Activated naive CD4-positive, alpha-beta T cell treated with anti-CD3 and anti-CD28 coated beads, Interleukin-2, amount 50 U/mL, for 16 hours (primary cell): ENCODE data around the gene CDIPT.
A peak's percentile ranks its signal among the peaks of the same experiment; 100 is the strongest.
"Not testable (repeated sequence)": the region's sequence is repeated elsewhere in the genome, so short reads cannot be mapped to it uniquely, and the experiment has no call there.

ENCODE experiments used
- DNase-seq: peaks from one replicate; pipeline ENCODE4 v3.0.0-alpha.2; 2020

The CDIPT gene

DNA sequence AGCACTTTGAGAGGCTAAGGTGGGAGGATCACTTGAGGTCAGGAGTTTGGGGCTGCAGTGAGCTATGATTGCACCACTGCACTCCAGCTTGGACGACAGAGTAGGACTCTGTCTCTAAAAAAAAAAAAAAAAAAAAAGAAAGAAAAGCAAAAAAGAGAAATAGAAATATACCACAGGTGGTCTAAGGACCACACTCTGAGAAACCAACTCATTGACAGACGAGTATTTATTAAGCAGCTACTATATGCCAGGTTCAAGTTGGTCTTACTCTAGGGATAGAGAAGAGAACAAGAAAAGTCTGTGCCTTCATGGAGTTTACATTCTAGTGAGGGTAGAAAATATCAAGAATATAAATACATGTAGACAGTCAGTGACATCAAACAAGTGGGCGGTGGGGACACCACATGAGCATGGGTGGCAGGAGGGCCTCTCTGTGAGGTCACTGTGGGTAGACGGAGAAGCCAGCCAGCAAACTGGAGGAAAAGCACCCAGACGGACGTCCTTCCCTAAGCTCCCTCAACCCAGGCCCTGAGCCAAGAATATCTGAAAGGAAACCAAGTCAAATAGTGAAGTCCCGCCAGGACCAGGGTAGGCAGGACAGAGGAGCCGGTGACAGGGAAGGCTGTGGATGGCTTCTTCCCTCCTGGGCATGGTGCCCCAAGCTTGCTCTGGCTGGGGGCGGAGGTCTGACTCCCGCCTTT lies 4.7 kb downstream of the CDIPT start:
- DNase-seq = no peak

DNA sequence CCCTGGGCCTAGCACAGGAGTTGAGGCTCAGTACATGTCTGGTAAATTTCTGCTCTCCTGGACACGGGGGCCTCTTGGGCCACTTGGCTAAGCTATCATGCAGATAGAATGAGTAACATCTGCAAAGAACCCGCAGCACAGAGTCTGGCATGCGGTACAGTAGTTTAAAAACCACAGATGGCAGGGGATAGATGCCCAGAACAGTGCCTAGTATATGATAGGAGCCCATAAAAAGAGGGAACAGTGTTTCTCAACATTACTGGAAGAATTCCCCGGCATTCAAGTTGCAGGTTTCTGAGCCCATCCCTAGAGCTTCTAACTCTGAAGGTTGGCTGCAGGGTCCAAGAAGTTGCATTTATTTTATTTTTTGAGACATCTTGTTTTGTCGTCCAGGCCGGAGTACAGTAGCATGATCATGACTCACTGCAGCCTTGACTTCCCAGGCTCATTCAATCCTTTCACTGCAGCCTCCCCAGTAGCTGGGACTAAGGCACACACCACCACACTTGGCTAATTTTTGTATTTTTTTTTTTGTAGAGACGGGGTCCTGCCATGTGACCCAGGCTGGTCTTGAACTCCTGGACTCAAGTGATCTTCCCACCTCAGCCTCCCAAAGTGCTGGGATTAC lies 5.8 kb downstream of the CDIPT start:
- DNase-seq = no peak

GRCh38 chr16:29854520-29855100 lies 8.4 kb downstream of the CDIPT start:
- no peak for DNase-seq

DNA sequence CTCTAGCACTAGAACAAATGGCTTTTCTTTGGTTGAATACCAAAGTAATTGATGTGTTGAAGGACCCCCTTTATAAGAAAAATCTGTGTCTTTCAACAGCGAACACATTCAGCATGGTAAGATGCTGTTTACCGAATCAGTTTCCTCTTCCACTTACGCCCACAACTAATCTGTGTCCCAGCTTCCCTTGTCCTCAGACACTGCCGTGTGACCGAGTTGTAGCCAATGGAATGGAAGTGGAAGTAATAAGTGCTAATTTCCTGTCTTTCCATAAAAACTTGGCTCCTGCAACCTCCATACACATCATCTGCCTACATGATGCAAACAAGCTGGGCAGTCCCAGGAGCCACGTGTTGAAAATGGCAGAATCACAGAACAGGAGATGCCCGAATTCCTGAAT lies 10.4 kb downstream of the CDIPT start:
- DNase-seq = no peak

- DNase-seq = no peak
These were observed 12.0 kb downstream of the CDIPT start for GRCh38 chr16:29850998-29851397.

DNA sequence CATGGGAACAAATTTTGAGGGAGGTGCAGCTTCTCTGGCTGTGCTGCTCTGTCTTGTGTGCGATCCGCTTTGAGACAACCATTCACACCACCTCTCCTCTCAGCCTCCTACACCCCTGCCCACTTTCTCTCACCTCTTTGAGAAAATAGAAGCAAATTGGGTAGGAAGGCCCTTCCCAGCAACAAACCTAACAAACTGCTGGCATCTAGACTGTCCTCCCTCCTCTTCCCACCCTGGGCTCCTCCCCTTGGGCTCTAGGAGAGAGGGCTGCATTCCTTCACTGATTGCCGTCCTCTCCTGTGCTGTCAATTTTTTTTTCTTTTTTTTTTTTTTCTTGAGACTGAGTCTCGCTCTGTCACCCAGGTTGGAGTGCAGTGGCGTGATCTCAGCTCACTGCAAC lies 13.5 kb downstream of the CDIPT start:
- no peak for DNase-seq

DNA sequence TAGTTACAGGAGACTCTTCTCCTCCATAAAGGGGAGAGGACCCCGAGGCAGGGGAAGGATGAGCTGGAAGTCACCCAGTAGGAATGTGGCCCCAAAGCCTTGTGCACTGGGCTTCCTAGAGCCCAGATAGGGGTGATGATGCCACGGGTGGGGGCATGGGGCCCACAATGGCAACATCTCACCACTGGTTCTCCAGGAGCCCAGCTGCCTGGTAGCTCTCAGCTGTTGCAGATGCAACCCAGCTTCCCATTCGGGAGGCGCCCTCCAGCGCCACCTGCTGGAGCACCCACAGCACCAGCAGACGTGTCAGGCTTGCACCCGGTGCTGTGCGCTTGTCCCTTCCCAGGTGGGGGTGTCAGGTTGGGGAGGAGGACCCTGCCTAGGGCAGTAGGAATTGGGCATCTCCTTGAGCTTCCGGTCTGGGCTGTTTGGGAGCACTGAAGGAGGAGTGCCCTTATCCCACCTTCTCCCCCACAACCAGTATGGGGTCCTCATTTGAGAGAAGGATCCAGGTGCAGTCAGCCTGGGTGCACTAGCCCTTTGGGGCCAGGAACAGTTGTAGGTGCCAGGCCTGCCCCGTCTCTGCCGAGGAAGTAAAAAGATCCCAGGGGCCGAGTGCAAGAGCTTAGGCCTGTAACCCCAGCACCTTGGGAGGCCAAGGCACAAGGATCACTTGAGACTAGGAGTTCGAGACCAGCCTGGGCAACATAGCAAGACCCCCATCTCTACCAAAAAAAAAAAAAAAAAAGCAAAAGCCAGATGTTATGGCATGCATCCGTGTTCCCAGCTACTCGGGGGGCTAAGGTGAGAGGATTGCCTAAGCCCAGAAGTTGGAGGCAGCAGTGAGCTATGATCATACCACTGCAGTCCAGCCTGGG lies 14.4 kb downstream of the CDIPT start:
- peak; percentile 84 for DNase-seq

- DNase-seq = no peak
These were observed 17.4 kb downstream of the CDIPT start for GRCh38 chr16:29845656-29846055.

GRCh38 chr16:29844575-29845331 lies 18.3 kb downstream of the CDIPT start:
- no peak for DNase-seq

DNA sequence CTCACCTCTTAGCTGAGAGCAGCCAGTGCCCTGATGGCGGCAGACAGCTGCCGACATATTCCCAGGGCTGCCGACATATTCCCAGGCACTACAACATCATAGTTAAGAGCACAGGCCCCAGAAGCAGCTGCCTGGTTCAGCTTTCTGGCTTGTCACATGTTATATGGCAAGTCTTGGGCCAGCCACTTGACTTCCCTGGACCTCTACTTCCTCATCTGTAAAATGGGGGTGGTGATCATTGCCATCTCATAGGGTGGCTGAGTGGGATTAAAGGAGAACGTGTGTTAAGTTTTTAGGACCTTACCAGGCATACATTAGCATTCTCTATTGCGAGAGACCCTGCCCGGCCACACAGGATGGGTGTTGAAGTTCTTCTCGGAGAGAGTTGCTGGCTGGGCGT lies 19.1 kb downstream of the CDIPT start:
- no peak for DNase-seq

DNA sequence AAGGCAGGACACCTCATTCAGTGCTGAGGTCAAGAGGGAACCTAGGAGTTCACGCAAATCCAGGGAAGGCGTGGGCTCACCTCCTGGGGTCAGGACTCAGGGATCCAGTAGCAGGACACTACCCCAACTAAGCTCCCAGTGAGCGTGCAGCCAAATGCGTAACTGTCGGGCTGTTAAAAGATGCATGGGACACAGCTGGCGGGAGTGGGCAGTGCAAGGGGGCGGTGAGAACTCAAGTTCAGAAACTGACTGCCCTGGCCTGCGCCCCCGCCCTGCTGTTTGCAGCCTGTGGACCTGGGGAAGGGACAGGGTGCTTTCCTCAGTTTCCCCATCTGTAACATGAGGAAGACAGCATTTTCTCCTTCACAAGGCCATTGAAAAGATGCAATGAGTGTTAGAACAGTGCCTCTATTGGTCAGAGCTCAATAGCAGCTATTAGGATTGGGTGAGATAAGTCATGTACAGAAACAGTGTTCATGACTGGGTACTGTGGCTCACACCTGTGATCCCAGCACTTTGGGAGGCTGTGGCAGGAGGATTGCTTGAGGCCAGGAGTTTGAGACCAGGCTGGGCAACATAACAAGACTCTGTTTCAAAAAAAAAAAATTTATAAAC lies 20.2 kb downstream of the CDIPT start:
- no peak for DNase-seq

- no peak for DNase-seq
These were observed 21.4 kb downstream of the CDIPT start for GRCh38 chr16:29841631-29842030.

DNA sequence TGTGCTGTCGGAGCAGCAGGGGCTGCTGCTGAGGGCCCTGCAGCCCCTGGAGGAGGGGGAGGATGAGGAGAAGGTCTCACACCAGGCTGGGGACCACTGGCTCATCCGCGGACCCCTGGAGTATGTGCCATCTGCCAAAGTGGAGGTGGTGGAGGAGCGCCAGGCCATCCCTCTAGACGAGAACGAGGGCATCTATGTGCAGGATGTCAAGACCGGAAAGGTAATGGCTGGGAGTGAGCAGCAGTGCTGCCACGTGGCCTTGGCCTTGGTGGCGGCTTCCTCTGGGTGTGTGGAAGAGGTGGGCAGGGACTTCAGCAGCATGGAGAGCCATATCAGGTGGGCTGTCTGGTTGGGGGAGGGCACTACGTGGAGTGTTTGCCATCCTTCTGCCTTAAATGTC lies 22.8 kb downstream of the CDIPT start:
- DNase-seq = no peak

- no peak for DNase-seq
These were observed 23.2 kb downstream of the CDIPT start for GRCh38 chr16:29839822-29840221.

- no peak for DNase-seq
These were observed 25.2 kb downstream of the CDIPT start for GRCh38 chr16:29837841-29838240.

DNA sequence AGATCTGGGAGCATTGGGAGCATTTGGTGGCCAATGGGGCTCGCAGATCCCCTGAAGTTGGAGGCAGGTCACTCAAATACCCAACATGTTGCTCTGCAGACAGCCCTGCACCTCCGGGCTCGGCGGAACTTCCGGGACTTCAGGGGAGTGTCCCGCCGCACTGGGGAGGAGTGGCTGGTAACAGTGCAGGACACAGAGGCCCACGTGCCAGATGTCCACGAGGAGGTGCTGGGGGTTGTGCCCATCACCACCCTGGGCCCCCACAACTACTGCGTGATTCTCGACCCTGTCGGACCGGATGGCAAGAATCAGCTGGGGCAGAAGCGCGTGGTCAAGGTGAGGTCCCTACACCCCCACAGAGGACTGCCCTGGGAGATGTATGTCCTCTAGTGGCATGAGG lies 26.4 kb downstream of the CDIPT start:
- no peak for DNase-seq

DNA sequence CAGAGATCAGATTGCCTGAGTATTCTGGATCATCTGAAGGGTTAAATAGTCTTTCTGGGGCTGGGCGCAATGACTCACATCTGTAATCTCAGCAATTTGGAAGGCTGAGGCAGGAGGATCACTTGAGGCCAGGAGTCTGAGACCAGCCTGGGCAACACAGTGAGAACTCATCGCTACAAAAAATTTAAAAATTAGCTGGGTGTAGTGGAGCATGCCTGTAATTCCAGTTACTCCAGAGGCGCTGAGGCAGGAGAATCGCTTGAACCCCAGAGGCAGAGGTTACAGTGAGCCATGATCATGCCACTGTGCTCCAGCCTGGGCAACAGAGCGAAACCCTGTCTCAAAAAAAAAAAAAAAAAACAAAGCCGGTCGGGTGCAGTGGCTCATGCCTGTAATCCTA lies 27.1 kb downstream of the CDIPT start:
- no peak for DNase-seq

DNA sequence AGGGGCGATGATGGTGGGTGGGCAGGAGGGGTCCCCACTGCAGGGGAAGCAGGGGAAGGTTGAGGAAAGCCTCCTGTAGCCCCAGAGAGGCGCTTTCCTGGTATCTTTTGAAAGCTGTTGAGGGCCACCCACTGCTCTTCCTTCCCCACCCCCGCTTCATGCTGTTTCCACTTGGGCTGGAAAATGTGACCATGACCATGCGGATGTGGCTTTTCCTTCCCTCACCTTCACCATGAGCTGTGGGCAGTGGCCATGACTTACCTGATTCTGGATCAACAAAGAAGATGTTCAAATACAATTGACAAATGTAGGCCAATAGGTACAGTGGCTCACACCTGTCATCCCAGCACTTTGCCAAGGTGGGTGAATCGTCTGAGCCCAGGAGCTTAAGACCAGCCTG lies 28.9 kb downstream of the CDIPT start:
- DNase-seq = no peak

- DNase-seq = not testable (repeated sequence)
These were observed 29.8 kb downstream of the CDIPT start for GRCh38 chr16:29833219-29833618.

DNA sequence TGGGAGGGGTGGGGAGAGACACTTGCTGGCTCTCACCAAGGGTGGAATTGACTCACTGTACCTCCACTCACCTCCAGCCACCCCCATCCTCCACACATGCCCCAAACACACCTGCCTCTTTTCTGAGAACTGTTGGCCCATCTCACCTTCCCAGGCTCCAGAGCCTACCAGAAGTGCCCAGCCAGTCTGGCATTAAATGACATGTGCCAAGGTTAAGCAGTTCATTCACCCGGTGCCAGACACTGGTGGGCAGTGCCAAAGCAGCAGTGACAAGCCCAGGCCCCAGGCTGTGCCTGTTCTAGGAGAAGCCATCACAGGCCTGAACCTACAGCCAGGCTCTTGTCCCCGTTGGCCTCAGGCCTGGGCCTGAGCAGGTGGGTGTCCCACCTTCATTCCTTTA lies 31.5 kb downstream of the CDIPT start:
- DNase-seq = no peak

DNA sequence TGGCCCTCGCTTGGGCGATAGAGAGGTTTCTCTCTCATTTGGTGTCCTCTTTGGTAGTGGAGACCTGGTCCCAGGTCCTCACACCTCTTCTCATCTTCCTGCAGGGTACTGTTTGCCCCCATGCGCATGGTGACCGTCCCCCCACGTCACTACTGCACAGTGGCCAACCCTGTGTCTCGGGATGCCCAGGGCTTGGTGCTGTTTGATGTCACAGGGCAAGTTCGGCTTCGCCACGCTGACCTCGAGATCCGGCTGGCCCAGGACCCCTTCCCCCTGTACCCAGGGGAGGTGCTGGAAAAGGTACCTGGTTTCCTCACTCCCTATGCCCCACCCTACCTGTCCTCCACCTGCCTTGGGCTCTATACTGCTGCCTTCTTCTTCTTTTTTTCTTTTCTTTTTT lies 32.3 kb downstream of the CDIPT start:
- DNase-seq = no peak

DNA sequence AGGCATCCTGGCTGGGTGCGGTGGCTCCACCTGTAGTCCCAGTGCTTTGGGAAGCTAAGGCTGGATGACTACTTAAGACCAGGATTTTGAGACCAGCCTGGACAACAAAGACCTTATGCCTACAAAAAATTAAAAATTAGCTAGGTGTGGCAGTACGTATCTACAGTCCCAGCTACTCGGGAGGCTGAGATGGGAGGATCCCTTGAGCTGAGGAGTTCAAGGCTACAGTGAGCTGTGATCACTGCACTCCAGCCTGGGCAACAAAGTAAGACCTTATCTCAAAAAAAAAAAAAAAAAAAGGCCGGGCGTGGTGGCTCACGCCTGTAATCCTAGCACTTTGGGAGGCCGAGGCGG lies 36.7 kb downstream of the CDIPT start:
- DNase-seq = no peak
